ENCODE results near the gene DLG2.
A peak's percentile ranks its signal among the peaks of the same experiment; 100 is the strongest.
"Not testable (repeated sequence)": the region's sequence is repeated elsewhere in the genome, so short reads cannot be mapped to it uniquely, and the experiment has no call there.

Gene DLG2

DNA sequence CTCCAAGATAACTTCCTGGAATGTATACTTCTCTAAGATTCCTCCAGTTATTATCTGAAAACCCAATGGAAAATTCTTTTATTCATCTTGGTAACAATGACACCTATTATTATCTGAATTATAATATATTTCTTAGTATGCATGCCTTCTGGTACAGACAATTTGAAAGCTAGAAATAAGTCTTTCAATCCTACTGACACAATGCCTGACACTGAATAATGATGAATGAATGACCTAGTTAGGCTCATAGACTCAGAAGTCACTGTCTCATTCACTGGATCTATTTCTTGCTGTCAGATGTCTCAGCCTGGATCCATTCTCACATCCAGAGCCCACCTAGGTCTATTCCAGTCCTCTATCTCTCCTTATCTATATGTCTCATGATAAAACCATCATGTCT lies 1214.3 kb downstream of the DLG2 start:
- DNase-seq: no peak

DNA sequence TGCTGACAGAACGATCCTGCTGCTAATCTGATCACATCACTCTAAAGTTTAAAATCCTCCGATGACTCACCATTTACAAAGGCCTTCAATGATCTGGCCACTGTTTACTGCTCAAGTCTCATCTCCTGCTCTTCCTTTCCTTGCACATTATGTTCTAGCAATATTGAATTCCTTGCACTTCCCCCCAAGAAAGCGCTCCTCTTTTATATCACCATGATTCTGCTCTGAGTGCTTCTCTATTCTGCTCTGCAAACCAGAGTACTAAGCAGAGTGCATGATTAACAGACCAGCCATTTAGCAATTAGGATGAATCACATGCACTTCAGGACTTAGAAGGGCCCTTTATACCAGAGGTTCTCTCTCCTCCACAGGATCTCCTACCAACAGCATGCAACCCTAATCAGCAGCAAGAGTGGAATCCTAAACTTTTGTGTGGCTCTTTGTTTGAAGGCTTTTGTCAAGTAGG lies 1218.2 kb downstream of the DLG2 start:
- DNase-seq: no peak

DNA sequence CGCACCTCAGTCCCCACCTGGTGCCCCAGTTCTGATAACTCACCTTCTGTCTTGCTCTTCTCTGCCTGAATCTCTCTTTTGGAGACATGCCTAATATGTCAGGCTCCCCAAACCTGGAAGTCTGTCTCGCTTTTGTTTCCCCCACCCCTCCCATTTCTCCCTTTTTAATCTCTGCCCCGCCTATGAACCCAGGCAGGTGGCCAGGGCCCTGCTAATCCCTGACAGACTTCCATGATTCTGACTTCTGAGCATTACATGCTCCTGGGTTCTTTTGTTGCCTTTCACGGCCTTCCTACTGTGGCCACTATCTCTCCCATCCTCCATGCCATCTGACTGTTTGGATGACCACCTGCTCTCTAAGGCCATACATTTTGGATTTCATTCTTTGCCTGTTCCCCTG lies 1220.1 kb downstream of the DLG2 start:
- DNase-seq: no peak

DNA sequence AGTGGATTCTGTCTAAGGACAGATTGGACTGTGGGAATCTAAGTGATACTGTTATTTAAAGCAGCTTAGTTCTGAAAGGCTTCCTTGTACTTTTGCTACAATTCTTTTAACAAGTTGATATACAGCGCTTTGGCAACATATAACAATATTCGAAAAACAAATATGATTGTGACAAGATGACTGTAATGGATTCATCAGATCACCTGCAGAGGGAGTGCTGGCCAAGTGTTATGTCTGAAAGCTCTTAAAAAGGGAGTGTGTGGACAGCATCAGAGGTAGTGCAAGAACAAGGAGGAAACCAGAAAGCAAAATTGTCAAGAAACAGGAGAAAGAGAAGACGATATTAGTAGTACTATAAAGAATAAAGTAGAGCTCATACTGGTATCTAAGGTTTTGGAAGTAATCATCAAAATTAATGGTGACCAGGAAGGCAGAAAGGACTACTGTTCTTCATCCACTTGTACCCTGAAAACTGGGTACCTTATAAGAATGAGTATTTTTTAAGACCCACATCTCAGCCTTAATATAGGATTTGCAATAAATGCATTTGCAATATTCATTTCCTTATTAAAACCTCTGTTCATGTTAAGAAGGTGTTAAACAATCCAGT lies 1229.0 kb downstream of the DLG2 start:
- no peak for DNase-seq

DNA sequence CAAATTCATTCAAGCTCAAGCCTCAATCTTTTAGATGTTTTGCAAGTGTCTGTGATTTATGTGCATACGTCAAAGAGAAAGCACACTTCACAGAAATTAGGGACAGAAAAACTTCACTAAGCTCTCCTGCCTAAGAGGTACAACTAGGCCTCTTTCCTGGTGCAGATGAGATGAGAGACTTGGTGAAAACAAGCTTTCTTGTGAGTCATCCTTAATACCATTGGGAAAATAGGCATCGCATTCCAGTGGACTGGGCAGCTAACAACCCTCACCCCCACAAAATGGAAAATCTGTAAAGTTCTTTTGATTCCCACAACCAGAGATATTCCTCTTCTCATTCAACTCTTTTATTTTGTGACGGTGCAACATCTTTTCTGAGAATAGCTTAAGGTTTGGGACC lies 1230.6 kb downstream of the DLG2 start:
- no peak for DNase-seq

DNA sequence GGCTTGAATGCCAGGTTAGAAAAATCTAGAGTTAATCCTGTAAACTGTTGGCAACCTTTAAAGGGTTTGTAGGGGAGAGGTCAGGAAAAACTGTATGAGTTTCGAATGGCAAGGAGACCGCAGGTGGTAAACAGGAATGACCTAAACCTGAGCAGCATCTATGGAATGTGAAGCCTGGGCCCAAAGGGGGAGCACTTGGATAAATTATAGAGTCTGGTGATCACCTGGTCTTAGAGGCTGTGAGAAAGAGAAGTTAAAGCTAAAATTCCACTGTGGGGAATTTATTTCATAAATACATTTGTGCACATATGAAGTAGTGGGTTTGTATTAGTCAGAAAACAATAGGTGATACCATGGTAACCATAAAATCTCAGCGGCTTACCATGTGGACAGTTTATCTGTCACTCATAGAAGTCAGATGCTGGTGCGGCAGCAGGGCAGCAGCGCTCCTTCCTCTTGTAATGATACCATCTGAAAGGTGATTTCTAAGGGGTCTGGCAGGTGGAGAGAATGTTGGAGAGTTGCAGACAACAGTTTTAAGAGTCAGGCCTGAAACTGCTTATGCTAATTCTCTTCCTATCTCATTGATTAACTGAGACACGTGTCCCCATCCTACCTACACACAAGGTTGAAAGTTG lies 1236.6 kb downstream of the DLG2 start:
- DNase-seq: no peak

DNA sequence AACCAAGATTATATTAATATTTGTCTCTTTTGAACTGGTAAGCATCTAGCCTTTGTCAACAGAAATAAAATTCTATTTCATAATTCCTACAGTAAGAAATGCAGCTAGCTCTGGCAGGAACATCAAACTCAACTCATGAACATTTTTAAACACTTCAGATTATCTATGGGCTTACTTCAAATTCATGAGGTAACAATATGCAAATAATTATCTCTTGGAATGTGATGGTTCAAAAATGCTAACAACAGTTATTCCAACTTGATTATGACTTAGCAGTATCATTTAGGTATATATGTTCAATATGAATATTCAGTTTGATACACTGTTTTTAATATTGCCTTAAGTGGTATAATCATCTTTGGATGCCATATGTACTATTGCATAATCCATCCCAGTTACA lies 1237.4 kb downstream of the DLG2 start:
- DNase-seq: no peak

DNA sequence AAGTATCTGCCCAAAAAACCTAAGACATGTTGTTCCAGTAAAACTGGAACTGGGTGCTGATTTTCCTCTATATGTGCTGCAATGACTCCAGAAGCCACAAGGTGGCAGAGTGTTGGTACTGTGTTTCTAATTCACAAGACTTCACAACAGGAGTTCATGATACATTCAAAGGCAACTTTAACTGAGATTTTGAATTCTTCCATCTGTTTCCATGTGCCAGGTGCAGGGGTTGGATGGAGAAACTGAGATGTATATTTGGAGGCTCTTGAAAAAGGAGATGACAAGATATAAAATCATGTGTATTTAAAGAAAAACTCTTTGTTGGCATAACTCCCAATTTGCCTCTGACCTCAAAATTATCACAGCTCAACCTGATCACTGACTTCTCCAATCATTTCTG lies 1242.4 kb downstream of the DLG2 start:
- peak; percentile 40 for DNase-seq

DNA sequence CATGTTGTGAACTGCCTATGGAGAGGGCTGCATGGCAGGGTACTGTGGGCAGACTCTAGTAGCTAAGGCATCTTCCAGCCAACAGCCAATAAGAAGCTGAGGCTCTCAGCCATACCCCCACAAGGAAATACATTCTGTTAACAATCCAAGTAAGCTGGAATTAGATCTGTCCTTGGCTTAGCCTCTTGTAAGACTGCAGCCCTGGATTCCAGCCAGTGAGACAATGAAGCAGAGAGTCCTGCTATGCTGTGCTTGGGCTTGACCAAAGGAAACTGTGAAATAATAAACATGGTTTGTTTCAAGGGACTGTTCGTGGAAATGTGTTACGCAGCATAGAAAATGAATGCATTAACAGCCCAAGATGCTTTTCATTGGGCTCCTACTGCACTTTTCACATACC lies 1243.6 kb downstream of the DLG2 start:
- DNase-seq: no peak

DNA sequence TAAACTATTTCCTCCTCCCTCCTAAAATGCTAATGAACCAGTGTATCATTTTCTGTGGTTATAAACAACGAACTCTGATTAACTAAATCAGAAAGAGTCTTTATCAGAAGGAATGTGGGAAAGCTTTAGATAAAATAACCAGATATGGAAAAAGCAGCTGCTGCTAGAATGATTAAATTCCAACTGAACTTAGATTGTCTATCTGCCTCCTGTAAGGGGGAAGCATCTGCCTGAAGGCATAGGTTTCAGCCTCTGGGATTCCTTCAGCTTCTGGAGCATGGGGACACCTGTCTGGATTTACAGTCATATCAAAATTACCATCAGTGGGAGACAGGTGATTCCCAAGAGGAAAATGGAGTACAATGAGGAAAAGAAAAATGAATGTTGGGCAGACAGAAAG lies 1245.5 kb downstream of the DLG2 start:
- DNase-seq: no peak

DNA sequence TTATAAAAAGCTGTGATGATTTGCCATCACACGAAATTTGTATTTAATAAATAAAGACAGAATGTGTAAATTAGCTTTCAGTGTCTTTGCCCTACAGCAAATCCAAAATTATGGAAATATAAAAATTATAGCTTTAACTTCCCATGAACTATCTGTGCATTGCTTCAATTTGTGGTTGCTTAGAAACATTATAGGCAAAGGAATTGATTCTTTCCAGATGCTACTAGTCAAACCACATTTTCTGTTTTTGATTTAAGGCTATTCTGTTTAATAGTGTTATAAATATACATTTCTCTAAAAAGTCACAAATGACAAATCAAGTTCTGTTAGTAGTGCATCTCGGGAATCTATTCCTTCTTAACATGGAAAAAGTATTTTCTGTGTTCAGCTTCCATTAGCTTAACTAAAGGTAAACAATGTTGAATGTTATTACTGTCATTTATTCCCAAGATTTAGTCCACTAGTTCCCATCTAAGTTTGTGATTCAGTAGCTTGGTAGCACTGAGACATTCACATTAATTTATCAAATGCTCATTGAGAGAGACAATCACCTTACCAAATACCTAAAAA lies 1254.7 kb downstream of the DLG2 start:
- no peak for DNase-seq

DNA sequence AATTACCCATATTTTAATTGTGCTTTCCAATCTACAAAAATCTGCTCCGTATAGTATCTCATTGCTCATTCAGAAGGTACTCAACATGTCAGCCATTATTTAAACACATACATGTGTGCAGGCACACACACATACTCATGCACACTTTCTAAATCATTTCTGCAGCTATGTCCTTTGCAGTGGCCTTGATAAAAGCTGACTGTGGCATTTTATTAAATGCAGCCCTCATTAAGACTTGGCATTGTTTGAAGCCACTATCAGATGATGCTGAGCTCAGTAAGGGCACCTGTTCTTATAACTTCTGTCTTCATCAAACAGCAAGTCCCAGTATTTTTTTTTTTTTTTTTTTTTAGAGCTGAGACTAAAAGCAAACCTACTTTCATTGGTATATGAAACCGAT lies 1269.1 kb downstream of the DLG2 start:
- no peak for DNase-seq

DNA sequence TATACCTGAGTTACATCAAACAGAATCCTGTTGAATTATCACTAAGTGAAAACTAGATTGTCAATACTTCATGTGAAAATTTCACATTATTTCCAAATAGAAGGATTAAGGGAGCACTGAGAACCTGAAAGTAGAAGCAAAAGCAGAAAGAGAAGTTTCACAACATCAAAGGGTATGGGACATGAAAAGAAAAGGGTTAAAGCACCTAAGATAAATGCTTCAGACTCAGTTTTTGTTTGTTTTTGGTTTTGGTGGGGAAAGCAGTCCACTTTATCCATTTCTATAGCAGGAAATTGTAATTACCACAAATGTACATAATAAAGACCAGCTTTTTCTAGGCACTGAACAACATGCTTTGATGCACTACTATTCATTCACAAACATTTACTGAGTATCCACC lies 1271.2 kb downstream of the DLG2 start:
- DNase-seq: no peak

DNA sequence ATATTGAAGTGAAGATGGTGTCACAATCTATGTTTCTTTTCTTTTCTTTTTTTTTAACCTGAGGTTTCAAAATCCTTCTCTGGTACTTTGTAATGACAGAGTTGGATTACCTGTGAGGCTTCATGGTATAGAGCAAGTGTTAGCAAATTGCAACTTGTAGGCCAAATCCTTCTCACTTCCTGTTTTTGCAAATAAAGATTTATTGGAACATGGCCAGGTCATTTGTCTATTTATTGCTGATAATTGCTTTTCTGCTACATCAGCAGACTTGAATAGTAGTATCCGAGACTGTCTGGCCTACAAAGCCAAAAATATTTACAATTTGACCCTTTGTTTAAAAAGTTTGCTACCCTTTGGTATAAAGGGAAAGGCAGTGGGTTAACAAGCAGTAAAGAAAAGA lies 1281.5 kb downstream of the DLG2 start:
- DNase-seq: no peak

DNA sequence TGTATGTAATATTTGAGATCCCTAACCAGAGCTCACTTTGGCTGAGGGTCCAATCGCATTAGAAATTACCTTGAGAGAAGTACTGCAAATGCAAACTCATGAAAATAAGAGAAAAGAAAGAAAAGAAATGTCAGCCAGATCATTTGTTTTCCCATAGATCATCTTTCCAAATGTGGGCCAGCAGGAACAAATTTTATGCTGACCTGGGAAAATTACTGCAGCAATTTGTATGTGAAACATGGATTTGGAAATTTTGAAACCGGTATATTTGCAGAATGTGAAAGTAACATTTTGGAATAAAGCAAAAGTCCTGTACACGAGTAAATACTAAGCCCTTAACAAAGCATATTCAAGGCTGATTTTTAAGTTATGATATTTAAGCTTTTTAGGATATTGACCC lies 1282.1 kb downstream of the DLG2 start:
- DNase-seq: no peak

DNA sequence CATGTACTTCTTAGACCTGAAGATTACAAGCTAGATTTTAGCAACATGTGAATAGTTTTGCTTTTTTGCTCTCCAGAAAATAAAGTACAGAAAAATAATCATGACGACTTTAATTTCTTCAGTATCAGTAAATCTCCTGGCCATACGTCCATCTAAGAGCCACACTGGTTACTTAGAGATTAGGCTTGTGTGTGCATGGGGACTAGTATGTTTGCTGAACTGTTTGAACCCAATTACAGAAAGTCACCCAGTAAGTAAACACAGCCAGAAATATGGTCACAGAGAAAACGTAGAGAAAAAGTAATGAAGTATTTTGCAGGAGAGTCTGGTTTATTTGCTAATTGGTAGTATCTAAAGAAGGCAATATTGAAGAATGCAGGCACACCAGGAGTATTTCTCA lies 1287.3 kb downstream of the DLG2 start:
- DNase-seq: no peak

DNA sequence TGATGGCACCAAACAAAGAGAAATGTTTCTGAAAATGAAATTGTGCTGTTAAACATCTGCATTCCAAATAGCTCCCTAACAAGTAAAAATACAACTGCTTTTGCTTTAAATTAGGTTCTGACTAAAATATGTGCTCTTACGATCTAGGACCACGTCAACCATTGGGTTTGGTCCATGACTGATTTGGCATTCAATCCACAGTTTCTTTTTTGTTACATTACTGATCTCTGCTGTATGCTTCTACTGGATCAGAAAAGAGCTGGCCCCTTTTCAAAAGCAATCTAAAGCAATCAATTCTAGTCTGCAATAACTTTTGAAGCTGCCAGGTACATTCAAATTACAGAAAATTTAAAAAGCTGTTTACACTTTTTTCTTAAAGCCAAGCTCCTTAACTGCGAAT lies 1293.9 kb downstream of the DLG2 start:
- DNase-seq: no peak

DNA sequence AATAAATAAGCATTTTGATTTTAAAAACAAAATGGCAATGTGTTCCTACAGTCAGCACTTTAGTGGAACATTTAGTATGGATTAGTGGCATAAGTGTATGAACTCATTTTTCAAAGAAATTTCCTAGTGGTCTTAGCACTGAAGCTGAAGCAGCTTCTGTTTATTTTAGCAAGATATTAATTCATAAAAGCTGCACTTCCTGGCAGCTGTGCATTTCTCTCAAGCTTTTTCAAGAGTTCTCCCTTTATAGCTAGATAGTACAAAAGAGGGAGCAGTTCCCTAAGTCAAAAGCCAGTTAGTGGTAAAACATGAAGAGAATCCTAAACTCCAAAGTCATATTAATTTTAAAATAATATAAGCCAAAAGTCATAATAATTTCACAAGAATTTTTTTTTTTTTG lies 1304.9 kb downstream of the DLG2 start:
- no peak for DNase-seq

DNA sequence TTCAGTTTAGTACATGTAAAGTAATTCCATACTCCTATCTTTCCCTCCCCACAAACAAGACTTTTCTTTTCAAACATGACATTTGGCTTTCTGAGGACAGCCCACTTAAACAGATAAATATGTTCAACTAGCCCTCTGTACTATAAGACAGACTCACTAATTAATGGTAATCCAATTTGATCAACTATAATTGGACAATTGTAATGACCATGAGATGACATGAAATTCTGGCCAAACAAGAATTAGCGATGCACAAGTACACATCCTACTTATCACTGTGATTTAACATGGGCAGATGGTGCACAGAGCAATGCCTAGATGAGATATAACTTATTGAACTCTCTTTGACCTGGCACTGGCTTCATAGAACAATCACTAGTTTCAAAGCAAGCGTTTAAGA lies 1307.3 kb downstream of the DLG2 start:
- DNase-seq: no peak

DNA sequence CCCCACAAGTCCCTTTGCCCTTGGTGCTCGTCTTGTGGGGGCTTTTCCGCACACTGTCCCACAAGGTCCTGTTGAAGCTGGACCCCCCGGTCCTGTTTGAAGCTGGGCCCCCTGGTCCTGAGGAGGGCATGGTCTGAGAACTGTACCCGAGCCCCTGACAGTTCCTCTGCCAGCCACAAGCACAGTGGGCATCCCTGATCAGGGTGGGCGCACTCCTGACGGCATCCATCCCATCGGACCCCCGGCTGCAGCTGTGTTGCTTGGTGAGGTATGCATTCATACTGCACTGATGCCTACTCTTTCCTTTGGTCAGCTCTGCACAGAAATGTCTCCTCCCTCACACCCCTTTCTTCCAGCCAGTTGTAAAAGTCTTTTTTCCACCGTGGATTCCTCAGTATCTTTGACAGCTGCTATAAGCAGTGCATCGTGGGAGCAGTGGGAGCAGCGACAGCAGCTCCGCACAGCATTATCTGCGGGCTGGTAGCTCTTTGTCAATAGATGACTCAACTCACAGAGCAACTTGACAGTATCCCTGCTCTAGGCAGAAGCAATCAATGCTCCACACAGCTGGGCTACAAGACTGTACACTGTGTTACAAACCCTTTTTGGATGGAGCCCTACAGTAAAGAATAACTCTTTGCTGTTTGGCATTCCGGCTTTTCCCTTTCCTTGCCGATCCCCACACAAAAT lies 1310.1 kb downstream of the DLG2 start:
- DNase-seq: no peak

DNA sequence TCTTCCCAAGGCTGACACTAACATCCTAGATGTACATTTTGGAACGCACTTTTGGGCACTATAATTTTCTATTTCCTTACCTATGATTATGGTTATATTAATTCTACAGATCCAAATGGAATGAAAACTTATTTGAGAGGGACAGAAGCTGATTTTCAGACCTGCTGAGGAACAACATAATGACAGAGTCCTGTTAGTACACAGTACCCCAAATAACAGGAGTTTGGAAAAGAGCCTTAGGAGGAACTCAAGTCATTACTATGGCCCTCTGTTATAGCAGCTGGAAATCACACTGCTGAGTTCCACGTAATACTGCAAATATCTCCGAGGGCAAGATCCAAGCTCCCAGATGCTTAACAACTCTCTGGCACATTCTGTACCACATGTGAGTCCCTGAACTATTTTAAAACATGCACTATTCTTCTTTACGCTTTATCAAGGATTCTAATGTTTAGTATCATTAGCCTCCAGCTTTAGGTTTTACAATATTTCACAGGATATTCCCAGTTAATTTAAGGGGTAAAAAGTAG lies 1313.2 kb downstream of the DLG2 start:
- DNase-seq: no peak

DNA sequence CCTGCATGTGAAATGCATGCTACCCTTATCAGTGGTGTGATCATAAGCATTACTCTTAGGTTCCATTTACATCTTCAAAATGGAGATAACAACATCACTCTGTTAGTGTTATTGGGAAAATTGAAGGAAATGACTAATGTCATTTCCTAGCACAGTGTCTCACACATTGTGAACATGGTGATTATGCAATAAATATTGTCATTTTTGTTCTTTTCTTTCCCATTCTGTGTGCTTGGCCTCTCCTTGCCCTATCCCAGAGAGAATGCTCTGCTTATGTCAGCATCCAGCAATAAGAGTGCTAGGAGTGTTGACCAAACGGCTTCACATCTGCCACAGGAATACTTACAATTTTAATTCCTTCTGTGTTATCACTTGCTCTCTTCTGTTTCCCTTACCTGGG lies 1316.9 kb downstream of the DLG2 start:
- no peak for DNase-seq

DNA sequence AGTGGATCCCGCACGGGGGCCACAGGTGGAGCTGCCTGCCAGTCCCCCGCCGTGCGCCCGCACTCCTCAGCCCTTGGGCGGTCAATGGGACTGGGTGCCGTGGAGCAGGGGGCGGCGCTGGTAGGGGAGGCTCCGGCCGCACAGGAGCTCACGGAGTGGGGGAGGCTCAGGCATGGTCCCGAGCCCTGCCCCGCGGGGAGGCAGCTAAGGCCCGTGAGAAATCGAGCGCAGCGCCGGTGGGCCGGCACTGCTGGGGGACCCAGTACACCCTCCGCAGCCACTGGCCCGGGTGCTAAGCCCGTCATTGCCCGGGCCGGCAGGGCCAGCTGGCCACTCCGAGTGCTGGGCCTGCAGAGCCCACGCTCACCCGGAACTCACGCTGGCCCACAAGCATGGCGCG lies 1318.7 kb downstream of the DLG2 start:
- not testable (repeated sequence) for DNase-seq

DNA sequence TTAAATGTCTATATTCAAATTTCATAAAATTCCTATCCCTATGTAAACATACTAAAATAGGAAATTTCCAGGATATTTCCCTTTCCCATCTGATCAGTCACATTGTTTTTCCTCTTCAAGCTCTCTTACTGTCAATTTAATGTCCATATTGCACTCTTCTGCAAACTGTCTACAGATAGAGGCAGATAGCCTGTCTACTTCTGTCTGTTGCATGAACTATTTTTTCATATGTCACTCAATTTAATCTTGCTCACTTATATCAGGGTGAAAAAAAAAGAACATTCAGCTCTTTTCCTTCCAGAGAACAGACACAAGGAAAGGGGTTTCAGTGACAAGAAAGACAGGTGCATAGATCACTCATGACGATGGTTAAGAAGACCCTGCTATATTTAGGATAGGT lies 1327.1 kb downstream of the DLG2 start:
- no peak for DNase-seq

Measured in activated CD4-positive, alpha-beta T cell treated with anti-CD3 and anti-CD28 coated beads, Interleukin-2, Interleukin-6, amounts not matched to agents 100 ng/mL and 50 ng/mL, durations not matched to agents 16 hours and 8 hours (primary cell).